Loucy (cell line): Measurements from ENCODE around the gene PLEKHA7.

Experiments used
- H2AFZ ChIP-seq: fragments of 200-600 bp; sonication (generic); 2 replicates; pipeline ENCODE4 v1.6.0; 2016; ENCODE audit warnings: antibody characterized with exemption, mild to moderate bottlenecking, low read length, moderate library complexity
- H3F3A ChIP-seq: fragments of 200-600 bp; 2 replicates; pipeline ENCODE4 v1.6.0; 2016; ENCODE audit warnings: antibody characterized with exemption, low read depth, mild to moderate bottlenecking
- H3K27me3 ChIP-seq: fragments of 200-600 bp; sonication (generic); 2 replicates; pipeline ENCODE4 v1.6.1; 2014; ENCODE audit warnings: low read length, mild to moderate bottlenecking; ENCODE audit not compliant: insufficient read depth, poor library complexity, severe bottlenecking
- H3K36me3 ChIP-seq: fragments of 200-600 bp; sonication (generic); 2 replicates; pipeline ENCODE4 v1.6.1; 2016; ENCODE audit warnings: low read length; ENCODE audit not compliant: insufficient read depth
- H3K4me1 ChIP-seq: fragments of 200-600 bp; sonication (generic); 2 replicates; pipeline ENCODE4 v1.5.1; 2014; ENCODE audit warnings: low read length, mild to moderate bottlenecking; ENCODE audit not compliant: insufficient read depth, poor library complexity, severe bottlenecking
- H3K4me2 ChIP-seq: fragments of 200-600 bp; sonication (generic); 2 replicates; pipeline ENCODE4 v1.6.0; 2014; ENCODE audit warnings: antibody characterized with exemption, low read length, low read depth, mild to moderate bottlenecking; ENCODE audit not compliant: poor library complexity, severe bottlenecking
- H3K4me3 ChIP-seq: fragments of 200-600 bp; sonication (generic); 2 replicates; pipeline ENCODE4 v1.5.1; 2014; ENCODE audit warnings: low read length, mild to moderate bottlenecking, mixed read lengths; ENCODE audit not compliant: poor library complexity, severe bottlenecking
- H3K79me2 ChIP-seq: fragments of 200-600 bp; sonication (generic); 2 replicates; pipeline ENCODE4 v1.6.1; 2014; ENCODE audit warnings: low read length; ENCODE audit not compliant: insufficient read depth
- H3K9ac ChIP-seq: fragments of 200-600 bp; sonication (generic); 2 replicates; pipeline ENCODE4 v1.6.0; 2014; ENCODE audit warnings: mild to moderate bottlenecking, low read depth, low read length, moderate library complexity; ENCODE audit not compliant: poor library complexity, severe bottlenecking
- H3K9me2 ChIP-seq: fragments of 200-600 bp; sonication (generic); replicated peaks from 2 replicates; pipeline ENCODE4 v1.6.1; 2016; ENCODE audit warnings: low read depth, low read length, mixed read lengths
- H3K9me3 ChIP-seq: fragments of 200-600 bp; sonication (generic); 2 replicates; pipeline ENCODE4 v1.6.1; 2014; ENCODE audit warnings: mild to moderate bottlenecking, antibody characterized with exemption, low read length, low read depth; ENCODE audit not compliant: insufficient read depth
- H4K20me1 ChIP-seq: fragments of 200-600 bp; sonication (generic); 2 replicates; pipeline ENCODE4 v1.6.0; 2014; ENCODE audit warnings: antibody characterized with exemption, low read length, mild to moderate bottlenecking; ENCODE audit not compliant: insufficient read depth, poor library complexity, severe bottlenecking
- CTCF ChIP-seq: fragments of 200-600 bp; sonication (generic); conservative IDR thresholded peaks from 2 replicates; pipeline ENCODE4 v1.5.1; 2014; ENCODE audit warnings: mild to moderate bottlenecking, antibody characterized with exemption, low read length
- EZH2phosphoT487 ChIP-seq: fragments of 200-600 bp; IDR thresholded peaks from 2 replicates; pipeline ENCODE4 v1.6.1; 2018; ENCODE audit warnings: antibody characterized with exemption, mild to moderate bottlenecking, moderate library complexity, borderline replicate concordance

PLEKHA7 gene

DNA sequence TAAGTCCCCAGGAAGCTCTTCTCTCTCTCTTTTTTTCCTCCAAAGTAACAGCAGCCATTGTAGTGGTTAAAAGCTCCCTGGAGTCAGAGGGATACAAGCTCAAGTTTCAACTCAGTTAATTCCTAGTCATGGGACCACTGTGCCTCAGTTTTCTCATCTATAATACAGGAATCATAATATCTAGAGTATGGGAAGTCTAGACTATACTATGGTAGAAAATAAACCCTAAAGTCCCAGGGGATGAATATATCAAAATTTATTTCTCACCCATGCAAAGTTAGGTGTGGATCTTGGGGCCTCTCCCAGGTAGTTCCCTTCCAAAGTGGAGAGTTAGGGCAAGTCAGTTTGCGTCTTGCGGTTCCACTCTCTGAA lies 242.1 kb downstream of the PLEKHA7 start:
- no peaks in the 10 kb centered on the region for H4K20me1 ChIP-seq
- no peaks in the 10 kb centered on the region for H3F3A ChIP-seq
- H3K4me2 ChIP-seq = no peak overlapping the region
- no peaks in the 10 kb centered on the region for H3K9me2 ChIP-seq
- no peak overlapping the region for H2AFZ ChIP-seq
- no peaks in the 10 kb centered on the region for H3K79me2 ChIP-seq
- H3K27me3 ChIP-seq = no peaks in the 10 kb centered on the region
- H3K9me3 ChIP-seq = no peaks in the 10 kb centered on the region
- no peaks in the 10 kb centered on the region for H3K36me3 ChIP-seq
- H3K4me1 ChIP-seq = no peaks in the 10 kb centered on the region
- H3K9ac ChIP-seq = no peak overlapping the region
- no peak overlapping the region for H3K4me3 ChIP-seq
- TF ChIP-seq EZH2phosphoT487 = no peak
- TF ChIP-seq CTCF = no peak

DNA sequence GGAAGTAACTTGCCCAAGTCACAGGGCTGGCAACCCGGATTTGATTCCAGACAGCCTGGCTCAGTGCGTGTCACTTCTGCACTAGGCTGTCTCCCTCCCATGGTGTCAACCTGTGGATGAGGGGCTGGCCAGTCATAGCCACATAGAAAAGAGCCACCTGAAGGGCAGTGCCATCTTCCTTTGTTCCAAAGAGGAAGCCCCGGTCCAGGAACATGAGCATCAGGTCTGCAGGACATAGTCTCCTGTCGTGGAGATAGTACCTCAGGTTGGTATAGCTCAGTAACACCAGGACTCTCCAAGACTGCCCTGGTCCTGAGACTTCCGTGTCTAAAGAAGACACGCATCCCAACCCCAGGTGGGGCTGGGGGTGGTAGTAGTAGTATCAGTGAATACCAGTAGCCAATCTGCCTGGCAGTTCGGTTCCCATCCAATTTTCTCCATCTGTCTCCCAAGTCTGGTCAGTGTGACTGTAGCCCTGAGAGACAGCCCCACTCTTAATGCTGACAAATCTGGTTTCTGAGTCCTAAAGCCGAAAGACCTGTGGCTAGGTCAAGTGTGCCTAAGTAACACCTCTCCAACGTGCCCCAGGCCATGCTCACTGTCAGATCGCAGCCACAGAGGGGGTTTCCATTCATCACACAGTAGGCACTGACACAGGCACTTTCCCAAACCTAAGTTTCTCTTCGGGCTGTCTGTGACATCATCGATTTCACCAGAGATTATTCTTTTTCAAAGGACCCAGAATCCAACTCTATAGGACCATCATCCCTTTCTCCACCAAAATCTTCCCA lies 242.7 kb downstream of the PLEKHA7 start:
- H3K9me2 ChIP-seq = no peaks in the 10 kb centered on the region
- H3K4me2 ChIP-seq = no peak overlapping the region
- H3K4me3 ChIP-seq = no peak overlapping the region
- H3K27me3 ChIP-seq = no peaks in the 10 kb centered on the region
- no peaks in the 10 kb centered on the region for H4K20me1 ChIP-seq
- no peaks in the 10 kb centered on the region for H3K79me2 ChIP-seq
- H3K9me3 ChIP-seq = no peaks in the 10 kb centered on the region
- TF ChIP-seq CTCF = no peak
- no peak for TF ChIP-seq EZH2phosphoT487
- H3K4me1 ChIP-seq = no peaks in the 10 kb centered on the region
- H3K36me3 ChIP-seq = no peaks in the 10 kb centered on the region
- no peak overlapping the region for H3K9ac ChIP-seq
- H2AFZ ChIP-seq = no peak overlapping the region
- H3F3A ChIP-seq = no peaks in the 10 kb centered on the region

DNA sequence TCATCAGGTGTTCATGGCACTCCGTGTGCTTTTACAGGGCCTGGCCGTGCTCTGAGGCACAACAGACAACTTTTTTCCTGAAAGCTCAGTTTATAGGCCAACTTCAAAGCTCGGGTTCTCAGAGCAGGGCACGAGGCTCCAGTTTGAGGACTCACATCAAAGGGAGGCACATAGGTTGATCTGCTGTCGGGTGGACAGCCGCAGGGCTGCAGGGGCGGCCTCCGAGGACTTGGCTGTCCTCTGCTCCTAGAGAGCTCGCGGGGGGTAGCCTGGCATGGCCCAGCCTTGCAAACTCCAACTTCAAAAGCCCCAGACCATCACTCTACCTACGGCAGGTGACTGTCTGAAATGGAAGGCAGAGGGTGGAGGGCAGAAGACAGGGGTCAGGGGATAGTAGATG lies 244.2 kb downstream of the PLEKHA7 start:
- no peaks in the 10 kb centered on the region for H3K79me2 ChIP-seq
- TF ChIP-seq CTCF = no peak
- no peak for TF ChIP-seq EZH2phosphoT487
- no peak overlapping the region for H2AFZ ChIP-seq
- H3K4me3 ChIP-seq = no peak overlapping the region
- no peaks in the 10 kb centered on the region for H4K20me1 ChIP-seq
- H3F3A ChIP-seq = no peaks in the 10 kb centered on the region
- H3K9ac ChIP-seq = no peak overlapping the region
- H3K36me3 ChIP-seq = no peaks in the 10 kb centered on the region
- no peaks in the 10 kb centered on the region for H3K4me1 ChIP-seq
- no peaks in the 10 kb centered on the region for H3K9me2 ChIP-seq
- no peak overlapping the region for H3K4me2 ChIP-seq
- H3K9me3 ChIP-seq = no peaks in the 10 kb centered on the region
- no peaks in the 10 kb centered on the region for H3K27me3 ChIP-seq
